ENCODE results near the gene SORCS2.

DNA sequence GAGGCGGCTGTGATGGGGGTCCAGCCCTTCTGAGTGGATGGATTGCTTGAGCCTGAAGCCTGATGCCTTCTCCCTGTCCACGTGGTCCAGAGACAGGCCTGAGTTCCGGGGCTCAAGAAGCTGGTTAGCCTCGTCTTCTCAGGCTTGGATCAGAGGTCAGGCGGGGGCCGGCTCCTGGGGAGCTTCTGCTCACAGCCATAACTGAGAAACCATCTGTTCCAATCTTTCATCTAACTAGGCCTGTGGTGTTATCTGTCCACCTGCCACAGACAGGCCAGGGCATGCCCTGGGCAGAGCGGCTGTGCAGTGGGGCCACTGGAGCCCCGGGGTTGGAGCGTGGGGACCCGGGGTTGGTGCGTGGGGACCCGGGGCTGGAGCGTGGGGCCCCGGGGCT is 63.1 kb downstream of the SORCS2 start:
- TF ChIP-seq CEBPB (IDR thresholded peaks at IDR 0.05) = no peak
- TF ChIP-seq EGR1 (IDR thresholded peaks at IDR 0.05) = no peak
- TF ChIP-seq YY1 (IDR thresholded peaks at IDR 0.05; ENCODE audit: low read depth) = no peak
- TF ChIP-seq FOXM1 (IDR thresholded peaks at IDR 0.05; ENCODE audit: borderline replicate concordance, low read depth) = no peak
- TF ChIP-seq, protein P1, sequence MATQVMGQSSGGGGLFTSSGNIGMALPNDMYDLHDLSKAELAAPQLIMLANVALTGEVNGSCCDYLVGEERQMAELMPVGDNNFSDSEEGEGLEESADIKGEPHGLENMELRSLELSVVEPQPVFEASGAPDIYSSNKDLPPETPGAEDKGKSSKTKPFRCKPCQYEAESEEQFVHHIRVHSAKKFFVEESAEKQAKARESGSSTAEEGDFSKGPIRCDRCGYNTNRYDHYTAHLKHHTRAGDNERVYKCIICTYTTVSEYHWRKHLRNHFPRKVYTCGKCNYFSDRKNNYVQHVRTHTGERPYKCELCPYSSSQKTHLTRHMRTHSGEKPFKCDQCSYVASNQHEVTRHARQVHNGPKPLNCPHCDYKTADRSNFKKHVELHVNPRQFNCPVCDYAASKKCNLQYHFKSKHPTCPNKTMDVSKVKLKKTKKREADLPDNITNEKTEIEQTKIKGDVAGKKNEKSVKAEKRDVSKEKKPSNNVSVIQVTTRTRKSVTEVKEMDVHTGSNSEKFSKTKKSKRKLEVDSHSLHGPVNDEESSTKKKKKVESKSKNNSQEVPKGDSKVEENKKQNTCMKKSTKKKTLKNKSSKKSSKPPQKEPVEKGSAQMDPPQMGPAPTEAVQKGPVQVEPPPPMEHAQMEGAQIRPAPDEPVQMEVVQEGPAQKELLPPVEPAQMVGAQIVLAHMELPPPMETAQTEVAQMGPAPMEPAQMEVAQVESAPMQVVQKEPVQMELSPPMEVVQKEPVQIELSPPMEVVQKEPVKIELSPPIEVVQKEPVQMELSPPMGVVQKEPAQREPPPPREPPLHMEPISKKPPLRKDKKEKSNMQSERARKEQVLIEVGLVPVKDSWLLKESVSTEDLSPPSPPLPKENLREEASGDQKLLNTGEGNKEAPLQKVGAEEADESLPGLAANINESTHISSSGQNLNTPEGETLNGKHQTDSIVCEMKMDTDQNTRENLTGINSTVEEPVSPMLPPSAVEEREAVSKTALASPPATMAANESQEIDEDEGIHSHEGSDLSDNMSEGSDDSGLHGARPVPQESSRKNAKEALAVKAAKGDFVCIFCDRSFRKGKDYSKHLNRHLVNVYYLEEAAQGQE (IDR thresholded peaks at IDR 0.05; ENCODE audit: low read depth) = no peak
- no peak for TF ChIP-seq TEAD4 (IDR thresholded peaks at IDR 0.05)
- no peak for TF ChIP-seq CREB1 (IDR thresholded peaks at IDR 0.05; ENCODE audit: low read depth)
- no peak for TF ChIP-seq EP300 (IDR thresholded peaks at IDR 0.05; ENCODE audit: borderline replicate concordance)
- no peak for TF ChIP-seq ZBTB7A (IDR thresholded peaks at IDR 0.05; ENCODE audit: low read depth)
- no peak for TF ChIP-seq RAD21 (IDR thresholded peaks at IDR 0.05; ENCODE audit: low read depth)
- no peak for TF ChIP-seq NFIC (IDR thresholded peaks at IDR 0.05)
- TF ChIP-seq, protein P2, sequence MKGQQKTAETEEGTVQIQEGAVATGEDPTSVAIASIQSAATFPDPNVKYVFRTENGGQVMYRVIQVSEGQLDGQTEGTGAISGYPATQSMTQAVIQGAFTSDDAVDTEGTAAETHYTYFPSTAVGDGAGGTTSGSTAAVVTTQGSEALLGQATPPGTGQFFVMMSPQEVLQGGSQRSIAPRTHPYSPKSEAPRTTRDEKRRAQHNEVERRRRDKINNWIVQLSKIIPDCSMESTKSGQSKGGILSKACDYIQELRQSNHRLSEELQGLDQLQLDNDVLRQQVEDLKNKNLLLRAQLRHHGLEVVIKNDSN (IDR thresholded peaks at IDR 0.05) = no peak

All from Ishikawa (cell line).